Naive B cell (primary cell): ENCODE data around the gene PSENEN. TPM values are rescaled to one million over a fixed set of nuclear protein-coding genes. Genes with fewer than 3 reads are reported as not detected.
"Not testable (repeated sequence)": the region's sequence is repeated elsewhere in the genome, so short reads cannot be mapped to it uniquely, and the experiment has no call there.

Source experiments
- ATAC-seq, 2 donors: fragments of 150-1000 bp; cut with Tn5 transposase; 2 replicates each; pipeline ENCODE4 v1.10.0; 2021; ENCODE audit warnings: low read depth in 2 of 2, mild to moderate bottlenecking in 2 of 2, moderate library complexity in 2 of 2
- DNase-seq: peaks from one replicate; pipeline ENCODE4 v3.0.0; 2022
- H3K27ac Mint-ChIP-seq, 6 donors: one replicate each; pipeline ENCODE4 v1.8.0; 2020 to 2022; ENCODE audit warnings: mild to moderate bottlenecking in 6 of 6, mixed read lengths in 6 of 6, moderate library complexity in 5 of 6, inconsistent platforms in 2 of 6
- H3K27me3 Mint-ChIP-seq, 3 donors: one replicate each; pipeline ENCODE4 v1.8.0; 2021 to 2022; ENCODE audit warnings: mixed read lengths in 3 of 3, mild to moderate bottlenecking in 1 of 3
- H3K36me3 Mint-ChIP-seq, 2 donors: one replicate each; pipeline ENCODE4 v1.8.0; 2020 to 2022; ENCODE audit warnings: mixed read lengths in 2 of 2, inconsistent platforms in 1 of 2, mild to moderate bottlenecking in 1 of 2
- H3K4me1 Mint-ChIP-seq, 3 donors: one replicate each; pipeline ENCODE4 v1.8.0; 2020 to 2022; ENCODE audit warnings: mixed read lengths in 3 of 3, inconsistent platforms in 1 of 3, mild to moderate bottlenecking in 1 of 3, moderate library complexity in 1 of 3
- H3K4me3 Mint-ChIP-seq, 8 donors: one replicate each; pipeline ENCODE4 v1.8.0; 2020 to 2022; ENCODE audit warnings: mild to moderate bottlenecking in 8 of 8, mixed read lengths in 8 of 8, moderate library complexity in 8 of 8, inconsistent platforms in 2 of 8
- H3K9me3 Mint-ChIP-seq, 7 donors: one replicate each; pipeline ENCODE4 v1.8.0; 2020 to 2022; ENCODE audit warnings: mixed read lengths in 7 of 7, mild to moderate bottlenecking in 5 of 7, inconsistent platforms in 2 of 7, moderate library complexity in 1 of 7
- polyA plus RNA-seq, 6 donors: library from polyadenylated mRNA; unstranded; fragments of 300-500 nt; fragmentation: Illumina TruSeq; gene quantifications; one replicate each; pipeline ENCODE4 v1.2.3, GENCODE V29; 2021; ENCODE audit warnings: low read depth in 6 of 6

Gene PSENEN
- polyA plus RNA-seq, 6 donors from 2014 or later = 82.4 to 105 (median 94.3) TPM

DNA sequence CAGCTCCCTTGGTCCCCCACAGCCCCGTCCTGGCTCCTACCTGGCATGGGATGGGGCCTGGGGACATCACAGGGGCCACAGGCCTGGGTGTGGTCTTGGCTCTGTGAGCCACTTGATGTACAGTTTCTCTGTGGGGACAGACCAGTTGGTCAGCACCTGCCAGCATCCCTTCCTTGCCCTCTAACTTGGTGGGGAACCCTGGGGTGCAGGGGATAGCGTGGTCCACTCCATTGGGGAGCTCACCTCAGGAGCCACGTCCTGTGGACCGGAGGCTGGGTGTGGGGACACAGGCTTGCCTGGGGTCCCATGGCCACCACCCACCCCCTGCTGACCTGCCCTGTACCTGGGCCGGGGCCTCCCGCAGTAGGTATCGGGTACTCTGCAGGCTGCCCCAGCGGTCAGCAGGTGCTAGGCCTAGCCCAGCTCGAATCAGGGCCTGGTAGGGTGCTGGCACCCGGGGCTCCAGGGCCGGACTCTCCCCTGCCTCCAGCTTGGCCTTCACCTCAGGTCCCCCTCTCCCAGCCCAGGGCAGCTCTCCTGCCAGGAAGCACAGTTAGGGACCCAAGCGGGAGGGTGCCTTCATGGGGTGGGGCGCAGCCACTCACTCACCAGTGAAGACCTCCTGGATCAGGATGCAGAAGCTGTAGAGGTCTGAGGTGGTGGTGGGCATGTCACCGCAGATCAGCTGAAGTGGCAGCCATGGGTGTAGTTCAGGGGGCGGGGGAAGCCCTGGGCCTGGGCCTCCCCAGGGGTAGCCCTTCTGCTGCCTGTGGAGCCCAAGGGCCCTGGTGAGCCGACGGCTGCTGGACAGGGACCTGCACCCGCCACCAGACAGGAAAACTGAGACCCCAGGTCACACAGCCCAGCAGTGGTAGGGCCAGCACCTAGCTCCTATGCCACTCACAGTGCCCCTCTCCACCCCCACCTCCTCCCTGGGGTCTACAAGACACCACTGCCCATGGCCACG is 44.8 kb downstream of the PSENEN start:
- H3K36me3 Mint-ChIP-seq = no peaks in the 10 kb centered on the region
- no peak overlapping the region for H3K27ac Mint-ChIP-seq
- ATAC-seq (no peak), DNase-seq (no peak)
- no peaks in the 10 kb centered on the region for H3K9me3 Mint-ChIP-seq
- H3K4me1 Mint-ChIP-seq = peaks cover 0 to 2% (median 0%) of the 10 kb centered on the region in 3 donors
- peaks cover 0 to 12% (median 8%) of the 10 kb centered on the region in 3 donors for H3K27me3 Mint-ChIP-seq
- no peak overlapping the region for H3K4me3 Mint-ChIP-seq

DNA sequence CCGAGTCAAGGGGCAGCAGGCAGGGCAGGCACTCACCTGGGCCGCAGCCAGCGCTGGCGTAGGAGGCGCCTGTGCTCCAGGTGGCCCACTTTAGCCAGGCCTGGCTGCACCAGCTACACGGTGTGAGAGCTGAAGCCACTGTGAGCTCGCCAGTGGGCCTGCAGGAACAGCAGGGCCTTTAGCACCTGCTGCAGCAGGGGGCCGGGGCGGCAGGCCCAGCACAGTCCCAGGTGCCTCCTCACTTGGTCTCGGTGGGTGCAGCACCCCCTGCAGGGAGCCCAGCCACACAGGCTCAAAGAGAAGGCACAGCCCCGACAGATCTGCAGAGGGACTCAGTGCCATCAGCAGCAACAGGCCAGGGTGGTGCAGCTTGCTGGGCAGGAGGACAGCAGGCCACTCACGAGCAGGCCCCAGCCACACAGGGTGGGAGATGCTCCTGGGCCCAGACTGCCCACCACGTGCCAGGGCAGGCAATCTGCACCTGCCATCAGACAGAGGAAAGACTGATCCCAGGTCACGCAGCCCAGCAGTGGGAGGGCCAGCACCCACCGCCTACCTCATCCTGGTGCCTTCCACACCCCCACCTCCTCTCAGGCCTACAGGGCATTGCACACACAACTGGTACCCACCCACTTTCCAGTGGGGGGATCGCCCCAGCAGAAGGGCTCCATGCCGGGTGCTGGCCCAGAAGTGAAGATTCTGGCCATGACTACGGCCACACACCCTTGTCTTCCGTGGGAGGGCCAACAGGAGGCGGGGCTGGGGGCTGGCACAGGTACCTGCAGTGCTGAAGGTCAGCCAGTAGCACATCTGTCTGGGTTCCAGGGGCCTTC is 45.7 kb downstream of the PSENEN start:
- H3K27me3 Mint-ChIP-seq = peaks cover 5 to 16% (median 12%) of the 10 kb centered on the region in 3 donors
- H3K36me3 Mint-ChIP-seq = no peaks in the 10 kb centered on the region

DNA sequence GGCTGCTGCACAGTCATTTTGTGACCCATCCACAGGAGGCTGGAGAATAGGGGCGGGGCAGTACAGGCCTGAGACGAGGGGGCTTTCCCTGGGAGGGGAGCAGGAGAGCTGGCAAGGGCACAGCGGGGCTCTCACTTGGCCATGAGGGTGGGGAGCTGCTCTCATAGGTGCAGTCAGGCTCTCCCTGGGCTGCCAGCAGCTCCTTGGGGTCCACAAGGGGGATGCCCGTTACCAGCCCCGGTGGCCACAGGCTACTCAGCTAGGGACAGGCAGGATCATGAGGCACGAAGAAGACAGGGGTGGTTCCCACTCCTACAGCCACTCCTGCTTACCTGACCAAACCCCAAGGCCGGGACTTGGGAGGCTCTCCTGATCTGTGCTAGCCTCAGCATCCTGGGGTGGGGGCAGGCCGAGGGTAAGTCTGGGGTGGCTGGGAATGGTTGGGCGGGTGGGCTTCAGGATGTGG is 46.4 kb downstream of the PSENEN start:
- ATAC-seq = no peak
- peaks cover 2 to 3% (median 2%) of the 10 kb centered on the region in 3 donors for H3K4me1 Mint-ChIP-seq
- H3K4me3 Mint-ChIP-seq = no peak overlapping the region
- no peaks in the 10 kb centered on the region for H3K9me3 Mint-ChIP-seq
- no peak for DNase-seq
- H3K36me3 Mint-ChIP-seq = no peaks in the 10 kb centered on the region
- H3K27ac Mint-ChIP-seq = no peak overlapping the region
- peaks cover 9 to 23% (median 18%) of the 10 kb centered on the region in 3 donors for H3K27me3 Mint-ChIP-seq

More for the DNA sequence above, 45.7 kb downstream of the PSENEN start:
- Mint-ChIP-seq H3K27ac (no peak overlapping the region), H3K4me3 (no peak overlapping the region), H3K4me1 (peaks cover 0 to 2% (median 0%) of the 10 kb centered on the region in 3 donors), H3K9me3 (no peaks in the 10 kb centered on the region)
- ATAC-seq = peak in 1 of 2 donors; percentile 33
- no peak for DNase-seq

DNA sequence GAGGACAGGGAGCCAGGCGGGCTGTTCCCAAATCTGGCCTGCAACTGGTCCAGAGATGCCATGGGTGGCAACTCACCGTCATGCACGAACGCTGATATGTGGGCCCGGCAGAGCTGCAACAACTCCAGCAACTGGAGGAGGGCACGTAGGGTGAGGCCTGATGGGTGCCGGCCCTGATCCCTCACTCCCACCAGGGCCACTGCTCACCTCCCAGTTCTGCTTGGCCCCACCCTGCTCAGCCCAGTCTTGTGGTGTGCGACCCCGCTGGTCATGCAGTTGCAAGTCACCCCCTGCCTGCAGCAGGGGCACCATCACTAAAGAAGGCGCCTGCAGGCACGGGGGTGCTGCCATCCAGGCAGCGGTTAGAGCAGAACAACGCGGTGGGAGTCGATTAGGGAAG is 46.9 kb downstream of the PSENEN start:
- no peak for ATAC-seq
- H3K4me3 Mint-ChIP-seq = no peak overlapping the region
- peaks cover 6 to 7% (median 7%) of the 10 kb centered on the region in 3 donors for H3K4me1 Mint-ChIP-seq
- no peak overlapping the region for H3K27ac Mint-ChIP-seq
- no peak for DNase-seq
- H3K27me3 Mint-ChIP-seq = peaks cover 14 to 27% (median 23%) of the 10 kb centered on the region in 3 donors
- no peaks in the 10 kb centered on the region for H3K9me3 Mint-ChIP-seq
- no peaks in the 10 kb centered on the region for H3K36me3 Mint-ChIP-seq

DNA sequence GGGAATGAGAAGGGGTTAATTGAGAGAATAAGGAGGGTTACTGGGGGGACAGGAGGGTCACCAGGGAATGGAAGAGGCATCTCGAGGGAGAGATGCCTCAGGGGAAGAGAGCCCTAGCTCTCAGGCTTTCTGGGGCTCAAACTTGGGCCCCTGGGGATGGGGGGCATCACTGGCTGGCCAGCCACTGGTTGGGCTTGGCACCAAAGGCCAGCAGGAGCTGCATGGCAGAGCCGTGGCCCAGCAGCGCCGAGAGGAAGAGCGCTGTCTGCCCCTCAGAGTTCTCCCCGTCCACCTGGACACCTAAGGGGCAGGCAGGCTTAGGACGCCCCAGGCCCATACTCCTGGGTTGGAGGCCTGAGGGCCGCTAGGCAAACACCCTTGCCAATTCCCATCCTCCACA is 47.4 kb downstream of the PSENEN start:
- H3K36me3 Mint-ChIP-seq = no peaks in the 10 kb centered on the region
- no peak overlapping the region for H3K4me3 Mint-ChIP-seq
- ATAC-seq (no peak), DNase-seq (no peak)
- peaks cover 7 to 10% (median 9%) of the 10 kb centered on the region in 3 donors for H3K4me1 Mint-ChIP-seq
- peaks cover 18 to 33% (median 25%) of the 10 kb centered on the region in 3 donors for H3K27me3 Mint-ChIP-seq
- H3K9me3 Mint-ChIP-seq = no peaks in the 10 kb centered on the region
- H3K27ac Mint-ChIP-seq = no peak overlapping the region

DNA sequence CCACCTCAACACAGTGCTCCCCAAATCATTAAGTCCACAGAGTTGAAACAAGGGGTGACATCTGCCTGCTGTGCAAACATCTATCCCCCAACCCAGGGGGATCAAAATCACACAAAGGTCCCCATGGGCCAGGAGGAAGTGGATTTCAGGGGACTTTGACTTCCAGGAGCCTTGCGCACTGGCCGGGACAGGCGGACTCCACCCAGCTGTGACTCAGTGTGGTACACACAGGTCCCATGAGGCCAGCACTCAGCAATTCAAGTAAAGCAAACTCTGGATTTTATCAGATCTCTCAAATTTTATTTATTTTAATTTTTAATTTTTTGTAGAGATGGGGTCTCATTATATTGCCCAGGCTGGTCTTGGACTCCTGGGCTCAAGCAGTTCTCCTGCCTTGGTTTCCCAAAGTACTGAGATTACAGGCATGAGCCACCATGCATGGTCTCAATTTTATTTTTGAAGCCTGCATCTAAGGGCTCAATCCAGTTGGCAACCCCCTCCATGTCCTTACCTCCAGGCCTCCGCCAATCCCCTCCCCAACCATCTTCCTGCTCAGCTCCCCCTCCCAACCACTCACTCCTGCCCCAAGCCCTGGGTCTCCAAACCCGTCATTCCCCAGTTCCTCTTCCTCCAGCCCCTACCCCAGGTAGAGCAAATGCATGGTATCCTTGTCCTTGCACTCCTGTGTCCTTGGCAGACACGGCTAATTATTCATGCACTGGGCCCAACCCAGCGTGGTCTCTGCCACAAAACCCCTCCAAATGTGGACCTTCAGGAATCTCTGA is 48.1 kb downstream of the PSENEN start:
- Mint-ChIP-seq H3K27ac (no peak overlapping the region), H3K9me3 (no peaks in the 10 kb centered on the region), H3K4me1 (peaks cover 7 to 10% (median 9%) of the 10 kb centered on the region in 3 donors), H3K4me3 (no peak overlapping the region), H3K36me3 (no peaks in the 10 kb centered on the region), H3K27me3 (peaks cover 22 to 38% (median 25%) of the 10 kb centered on the region in 3 donors)
- DNase-seq (no peak), ATAC-seq (no peak)

DNA sequence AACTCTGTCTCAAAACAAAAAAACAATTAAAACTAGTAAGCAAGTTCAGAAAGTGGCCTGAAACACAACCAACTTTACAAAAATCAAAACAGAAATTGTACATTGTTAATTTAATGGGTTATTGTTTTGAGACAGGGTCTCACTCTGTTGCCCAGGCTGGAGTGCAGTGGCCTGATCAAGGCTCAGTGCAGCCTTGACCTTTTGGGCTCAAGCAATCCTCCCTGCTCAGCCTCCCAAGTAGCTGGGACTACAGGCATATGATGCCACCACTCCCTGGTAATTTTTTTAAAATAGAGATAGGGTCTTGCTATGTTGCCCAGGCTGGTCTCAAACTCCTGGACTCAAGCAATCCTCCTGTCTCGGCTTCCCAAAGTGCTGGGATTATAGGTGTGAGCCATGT is 50.1 kb downstream of the PSENEN start:
- H3K4me3 Mint-ChIP-seq, H3K4me1 Mint-ChIP-seq, ATAC-seq, H3K27ac Mint-ChIP-seq, H3K36me3 Mint-ChIP-seq, DNase-seq, H3K9me3 Mint-ChIP-seq: not testable (repeated sequence)
- H3K27me3 Mint-ChIP-seq = peaks cover 22 to 52% (median 32%) of the 10 kb centered on the region in 3 donors

Other genes starting within 250 kb of the PSENEN start
- 1 to 10 TPM in 2 of 6 donors, not detected in 4; 2.6 to 3.1 TPM for gene DMKN, start 232.0 kb upstream of the PSENEN start, polyA plus RNA-seq
- gene SBSN, start 217.3 kb upstream of the PSENEN start, polyA plus RNA-seq = not detected
- gene GAPDHS, start 212.2 kb upstream of the PSENEN start, polyA plus RNA-seq = not detected
- 100 to 1,000 TPM; 153 to 293 (median 162) TPM for gene TMEM147, start 200.0 kb upstream of the PSENEN start, polyA plus RNA-seq
- gene ATP4A, start 182.0 kb upstream of the PSENEN start, polyA plus RNA-seq = not detected
- gene PMIS2, start 159.5 kb upstream of the PSENEN start, polyA plus RNA-seq = not detected
- gene HAUS5, start 132.9 kb upstream of the PSENEN start, polyA plus RNA-seq = 1 to 10 TPM; 6.7 to 9.8 (median 8.6) TPM
- gene RBM42, start 116.6 kb upstream of the PSENEN start, polyA plus RNA-seq = 10 to 100 TPM; 30.6 to 71.1 (median 50.9) TPM
- under 1 TPM in 1 of 6 donors, not detected in 5; 0.61 TPM for gene ETV2, start 103.9 kb upstream of the PSENEN start, polyA plus RNA-seq
- 100 to 1,000 TPM; 623 to 732 (median 678) TPM for gene COX6B1, start 97.3 kb upstream of the PSENEN start, polyA plus RNA-seq
- not detected for gene UPK1A, start 79.1 kb upstream of the PSENEN start, polyA plus RNA-seq
- gene ZBTB32, start 41.1 kb upstream of the PSENEN start, polyA plus RNA-seq = 1 to 10 TPM in 1 of 6 donors, under 1 TPM in 4, not detected in 1; 0.21 to 1.3 (median 0.70) TPM
- gene KMT2B, start 27.6 kb upstream of the PSENEN start, polyA plus RNA-seq = 1 to 10 TPM in 2 of 6 donors, under 1 TPM in 4; 0.35 to 2.2 (median 0.76) TPM
- 100 to 1,000 TPM; 114 to 195 (median 134) TPM for gene IGFLR1, start 3.2 kb upstream of the PSENEN start, polyA plus RNA-seq
- 10 to 100 TPM; 26.1 to 41.0 (median 32.5) TPM for gene U2AF1L4, start 233 bp upstream of the PSENEN start, polyA plus RNA-seq
- gene LIN37, start 2.9 kb downstream of the PSENEN start, polyA plus RNA-seq = 10 to 100 TPM in 3 of 6 donors, 1 to 10 TPM in 3; 8.1 to 17.9 (median 11.1) TPM
- gene HSPB6, start 11.4 kb downstream of the PSENEN start, polyA plus RNA-seq = not detected
- gene PROSER3, start 12.5 kb downstream of the PSENEN start, polyA plus RNA-seq = 10 to 100 TPM in 1 of 6 donors, 1 to 10 TPM in 4, not detected in 1; 3.2 to 13.9 (median 9.0) TPM
- under 1 TPM in 1 of 6 donors, not detected in 5; 0.58 TPM for gene ARHGAP33, start 29.9 kb downstream of the PSENEN start, polyA plus RNA-seq
- not detected for gene PRODH2, start 67.2 kb downstream of the PSENEN start, polyA plus RNA-seq
- gene NPHS1, start 106.9 kb downstream of the PSENEN start, polyA plus RNA-seq = not detected
- gene KIRREL2, start 111.3 kb downstream of the PSENEN start, polyA plus RNA-seq = not detected
- not detected for gene APLP1, start 122.9 kb downstream of the PSENEN start, polyA plus RNA-seq
- 10 to 100 TPM; 13.5 to 79.7 (median 55.3) TPM for gene NFKBID, start 154.9 kb downstream of the PSENEN start, polyA plus RNA-seq
- gene HCST, start 156.9 kb downstream of the PSENEN start, polyA plus RNA-seq = 10 to 100 TPM; 33.8 to 58.5 (median 47.5) TPM
- 10 to 100 TPM in 2 of 6 donors, 1 to 10 TPM in 4; 3.4 to 28.6 (median 8.3) TPM for gene TYROBP, start 162.6 kb downstream of the PSENEN start, polyA plus RNA-seq
- gene LRFN3, start 190.7 kb downstream of the PSENEN start, polyA plus RNA-seq = under 1 TPM in 3 of 6 donors, not detected in 3; 0.12 to 0.22 (median 0.14) TPM
- 10 to 100 TPM; 30.0 to 58.0 (median 48.8) TPM for gene SDHAF1, start 249.5 kb downstream of the PSENEN start, polyA plus RNA-seq